HTR-8/SVneo (cell line): ENCODE results near the gene RAET1E.
"Not testable (repeated sequence)": the region's sequence is repeated elsewhere in the genome, so short reads cannot be mapped to it uniquely, and the experiment has no call there.

ENCODE experiments used
- DNase-seq: peaks from one replicate; pipeline ENCODE4 v3.0.0; 2011; ENCODE audit warnings: low spot score, mixed read lengths; ENCODE audit not compliant: insufficient read length
- FAIRE-seq: peaks from 2 replicates; lab custom pipeline; 2011; peaks lifted over from hg19 to GRCh38; lab: Jason Lieb, UNC

RAET1E gene, protein sequence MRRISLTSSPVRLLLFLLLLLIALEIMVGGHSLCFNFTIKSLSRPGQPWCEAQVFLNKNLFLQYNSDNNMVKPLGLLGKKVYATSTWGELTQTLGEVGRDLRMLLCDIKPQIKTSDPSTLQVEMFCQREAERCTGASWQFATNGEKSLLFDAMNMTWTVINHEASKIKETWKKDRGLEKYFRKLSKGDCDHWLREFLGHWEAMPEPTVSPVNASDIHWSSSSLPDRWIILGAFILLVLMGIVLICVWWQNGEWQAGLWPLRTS

DNA sequence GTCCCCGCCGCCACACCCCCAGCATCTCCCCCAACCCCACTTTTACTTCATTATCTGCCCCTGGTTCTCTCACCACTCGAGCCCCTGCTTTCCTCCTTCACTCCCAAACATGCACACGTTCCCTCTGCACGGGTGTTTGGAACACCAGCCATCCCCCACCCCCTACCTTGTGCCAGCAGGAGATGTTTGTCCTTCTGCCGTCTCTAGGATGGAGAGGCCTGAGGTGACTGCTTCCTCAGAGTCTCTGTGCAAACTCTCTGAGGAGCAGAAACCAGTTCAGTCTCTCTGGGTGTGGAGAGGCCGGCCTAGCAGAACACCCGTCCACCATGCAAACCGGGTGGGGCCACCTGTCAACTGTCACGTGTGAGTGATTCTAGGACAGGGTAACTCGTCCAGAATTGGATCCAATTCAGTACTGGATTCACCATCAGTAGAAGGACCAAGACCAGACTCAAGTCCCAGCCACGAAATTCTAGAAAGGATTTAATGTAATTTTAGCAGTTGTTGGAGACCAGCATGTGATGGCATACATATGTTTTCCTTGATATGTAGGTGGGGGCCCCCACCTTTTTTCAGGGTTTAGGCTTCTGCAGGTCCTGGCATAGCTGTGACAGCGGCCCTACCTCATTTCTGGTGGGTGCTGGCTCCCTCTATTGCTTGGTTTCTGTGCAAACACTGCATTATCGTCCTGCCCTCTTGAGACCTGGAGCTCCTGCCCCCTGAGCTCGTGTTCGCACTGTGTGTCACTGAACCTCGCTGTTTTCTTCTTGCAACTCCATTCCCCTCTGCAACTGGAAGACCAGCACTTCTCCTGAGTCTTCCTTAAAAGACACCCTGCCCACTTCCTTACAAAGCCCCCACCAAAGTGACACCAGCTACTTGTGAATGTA lies at the start of gene RAET1E:
RAET1E (minus strand) TSS at position 259 of the 890 bp plus-strand sequence. CDS start 7,212 bp downstream, outside the sequence.
- FAIRE-seq: no peak
- DNase-seq: no peak

DNA sequence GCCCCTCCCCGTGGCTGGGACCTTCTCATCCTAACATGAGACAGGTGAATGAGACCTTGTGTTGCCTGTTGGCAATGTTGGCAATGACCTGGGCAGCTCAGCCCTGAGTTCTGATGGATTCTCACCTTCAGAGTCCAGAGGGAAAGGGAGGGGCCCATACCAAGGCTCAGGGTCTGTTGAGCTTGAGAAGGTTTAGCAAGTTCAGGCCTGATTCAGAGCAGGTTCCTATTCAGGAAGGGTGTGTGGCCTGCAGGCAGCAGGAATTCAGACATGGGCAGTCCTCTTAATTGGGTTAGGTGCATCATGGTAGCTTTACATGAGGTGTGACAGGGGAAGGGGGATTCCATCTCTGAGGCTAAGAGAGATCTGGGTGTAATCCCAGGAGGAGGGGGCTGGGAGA lies 49.6 kb upstream of the RAET1E start:
- DNase-seq, FAIRE-seq: not testable (repeated sequence)

DNA sequence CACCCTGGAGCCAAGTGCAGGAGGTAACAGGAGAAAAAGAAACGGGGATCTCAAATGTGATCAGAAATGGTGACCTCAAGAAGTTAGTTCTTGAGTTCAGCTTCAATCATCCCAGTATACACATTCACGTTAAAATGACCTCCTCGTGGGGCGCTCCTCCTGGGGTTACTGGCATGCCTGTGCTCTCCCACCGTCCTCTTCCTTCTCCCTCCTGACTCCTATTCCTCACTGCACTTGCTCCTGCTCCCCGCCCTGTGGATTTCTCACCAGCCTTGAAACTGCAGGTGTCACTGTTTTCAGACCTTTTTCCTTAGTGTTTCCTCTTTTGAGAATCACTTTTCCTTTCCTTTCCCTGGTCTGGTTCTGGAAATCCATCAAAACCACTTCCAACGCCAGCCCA lies 48.7 kb upstream of the RAET1E start:
- not testable (repeated sequence) for DNase-seq, FAIRE-seq

DNA sequence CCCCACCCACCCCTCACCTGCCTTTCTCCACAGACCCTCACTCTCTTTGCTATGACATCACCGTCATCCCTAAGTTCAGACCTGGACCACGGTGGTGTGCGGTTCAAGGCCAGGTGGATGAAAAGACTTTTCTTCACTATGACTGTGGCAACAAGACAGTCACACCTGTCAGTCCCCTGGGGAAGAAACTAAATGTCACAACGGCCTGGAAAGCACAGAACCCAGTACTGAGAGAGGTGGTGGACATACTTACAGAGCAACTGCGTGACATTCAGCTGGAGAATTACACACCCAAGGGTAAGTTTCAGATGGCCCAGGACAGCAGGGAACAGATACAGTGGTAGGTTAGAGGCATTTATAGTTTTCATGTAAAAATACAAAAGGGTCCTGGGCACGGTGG lies 47.4 kb upstream of the RAET1E start:
- not testable (repeated sequence) for DNase-seq, FAIRE-seq

DNA sequence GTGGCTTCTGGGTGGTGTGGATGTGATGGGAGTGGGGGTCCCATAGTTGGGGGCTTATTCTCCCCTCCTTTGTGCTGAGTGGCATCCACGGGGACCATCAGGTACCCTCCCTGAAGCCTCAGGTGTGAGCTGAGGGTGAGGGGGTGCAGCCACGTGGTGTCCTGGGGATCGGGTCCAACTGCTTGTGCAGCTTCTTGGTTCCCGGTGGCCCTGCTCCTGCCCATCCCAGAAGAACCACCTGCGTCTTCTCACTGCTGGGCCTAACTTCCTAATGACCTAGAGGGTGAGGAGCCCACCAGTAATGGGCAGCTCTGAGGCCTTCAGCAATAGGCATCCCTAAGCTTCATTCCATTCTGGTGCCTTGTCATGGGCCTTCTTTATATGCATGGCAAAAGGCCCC lies 45.4 kb upstream of the RAET1E start:
- FAIRE-seq: not testable (repeated sequence)

DNA sequence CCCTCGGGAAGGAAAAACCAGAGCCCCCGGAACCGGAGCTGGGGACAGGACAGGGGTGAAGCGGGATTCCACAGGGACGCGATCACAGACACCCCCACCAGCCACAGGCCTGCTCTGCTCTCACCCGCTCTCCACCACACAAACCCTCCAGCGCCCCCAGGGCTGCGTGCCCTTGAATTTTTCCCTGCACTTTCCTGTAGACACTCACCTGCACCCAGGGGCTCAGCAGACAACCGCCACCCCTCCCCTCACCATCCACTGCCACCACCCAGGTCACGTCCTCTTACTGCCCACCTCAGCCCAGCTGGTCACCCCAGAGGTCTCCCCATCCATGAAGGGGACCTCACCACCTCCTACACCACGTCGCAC lies 44.5 kb upstream of the RAET1E start:
- DNase-seq (no peak), FAIRE-seq (no peak)

More for the DNA sequence above, 45.4 kb upstream of the RAET1E start:
- not testable (repeated sequence) for DNase-seq

DNA sequence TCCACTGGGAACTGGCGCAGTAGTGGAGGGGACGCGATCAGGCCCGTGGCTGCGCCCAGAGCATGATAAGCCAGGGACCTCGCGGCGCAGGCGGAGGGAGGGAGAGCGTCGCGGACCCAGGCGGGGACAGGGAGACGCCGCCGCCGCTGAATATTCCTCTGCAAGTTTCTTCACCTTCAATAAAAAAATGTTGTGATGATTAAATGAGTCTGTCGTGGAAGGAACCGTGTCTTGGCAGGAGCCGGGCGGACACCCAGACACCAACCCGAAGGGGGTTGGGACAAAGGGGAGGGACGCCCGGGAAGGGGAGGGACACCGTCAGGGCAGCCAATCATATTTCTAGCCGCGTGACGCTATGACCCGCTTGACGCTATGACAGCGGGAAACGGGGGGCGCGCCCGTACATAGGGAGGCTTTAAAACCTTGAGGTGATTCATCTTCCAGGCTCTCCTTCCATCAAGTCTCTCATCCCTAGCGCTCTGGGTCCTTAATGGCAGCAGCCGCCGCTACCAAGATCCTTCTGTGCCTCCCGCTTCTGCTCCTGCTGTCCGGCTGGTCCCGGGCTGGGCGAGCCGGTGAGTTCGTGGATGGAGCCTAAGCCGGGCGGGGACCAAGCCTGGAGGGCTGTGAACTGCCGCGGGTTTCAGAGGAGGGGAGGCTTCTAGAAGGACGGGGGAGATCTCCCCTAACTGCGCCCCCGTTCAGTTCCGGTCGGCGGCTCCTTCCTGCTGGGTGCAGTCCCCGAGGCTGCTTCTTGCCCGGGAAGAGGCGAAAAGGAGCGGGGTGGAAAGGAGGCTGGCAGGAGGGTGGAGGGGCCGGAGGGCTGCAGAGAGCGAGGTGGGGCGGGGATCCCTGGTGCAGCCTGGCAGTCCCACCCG lies 43.9 kb upstream of the RAET1E start, which contains the start of gene ULBP2:
ULBP2 (plus strand) TSS at position 432 of the 878 bp plus-strand sequence; CDS start at position 491, 59 bp downstream.
- DNase-seq (peak; percentile 90), FAIRE-seq (no peak)

DNA sequence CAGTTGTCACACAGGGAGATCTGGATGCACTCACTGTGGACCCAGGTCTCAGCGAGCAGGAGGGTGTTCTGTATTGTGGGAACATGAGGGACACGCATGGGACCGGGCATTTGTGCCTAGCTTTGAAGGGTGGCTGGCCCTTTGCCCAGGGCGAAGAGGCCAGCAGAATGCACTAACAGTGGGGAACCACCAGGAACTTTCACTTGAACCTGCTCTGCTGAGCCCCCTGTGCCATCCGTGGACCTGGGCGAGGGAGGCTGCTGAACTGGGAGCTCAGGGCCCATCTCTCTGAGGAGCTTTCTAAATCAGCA lies 42.7 kb upstream of the RAET1E start:
- no peak for FAIRE-seq
- no peak for DNase-seq

DNA sequence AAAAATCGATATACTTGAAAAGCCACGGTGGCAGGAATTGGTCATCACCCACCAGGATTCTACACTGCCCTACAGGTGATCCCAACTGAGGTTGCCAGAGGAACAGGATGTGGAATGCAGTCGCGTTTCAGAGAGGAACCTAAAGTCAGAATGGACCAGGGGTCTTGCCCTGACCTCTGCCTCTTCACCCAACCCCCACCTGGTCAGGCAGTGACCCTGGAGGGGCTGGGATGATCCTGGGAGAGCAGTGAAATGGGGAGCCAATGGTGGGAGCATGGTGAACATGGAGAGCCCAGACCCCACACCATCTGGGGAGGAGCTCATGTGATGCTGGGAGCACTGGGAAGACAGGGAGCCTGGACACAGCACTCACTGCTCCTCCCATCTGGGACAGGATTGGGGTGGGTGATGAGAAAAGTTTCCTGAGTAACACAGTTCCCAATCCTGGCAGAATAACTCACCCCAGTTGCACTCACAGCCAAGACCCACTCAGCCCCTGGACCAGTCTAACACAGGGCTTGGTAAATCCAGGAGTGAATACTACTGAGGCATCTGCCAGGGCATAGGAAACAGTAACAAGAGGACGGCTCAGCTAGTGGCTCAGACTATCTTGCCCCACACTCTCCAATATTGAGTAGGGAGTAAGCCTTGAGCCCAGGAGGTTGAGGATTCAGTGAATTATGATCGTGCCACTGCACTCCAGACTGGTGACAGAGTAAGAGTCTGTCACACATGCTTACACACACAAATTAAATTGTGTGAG lies 42.2 kb upstream of the RAET1E start:
- no peak for DNase-seq
- no peak for FAIRE-seq

DNA sequence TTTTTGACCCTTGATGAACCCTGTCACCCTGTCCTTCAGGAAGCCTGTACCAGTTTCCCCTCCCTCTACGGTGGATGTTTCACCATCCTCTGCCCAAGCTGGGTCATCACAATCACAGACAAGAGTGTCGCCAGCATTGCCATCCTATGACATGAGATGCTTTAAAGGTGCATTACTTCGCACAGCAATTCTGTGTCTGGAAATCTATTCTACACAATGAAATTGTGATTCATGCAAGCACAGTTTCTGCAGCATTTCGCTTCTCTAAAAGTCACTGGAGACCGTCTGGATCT lies 41.4 kb upstream of the RAET1E start:
- no peak for FAIRE-seq
- DNase-seq: no peak

DNA sequence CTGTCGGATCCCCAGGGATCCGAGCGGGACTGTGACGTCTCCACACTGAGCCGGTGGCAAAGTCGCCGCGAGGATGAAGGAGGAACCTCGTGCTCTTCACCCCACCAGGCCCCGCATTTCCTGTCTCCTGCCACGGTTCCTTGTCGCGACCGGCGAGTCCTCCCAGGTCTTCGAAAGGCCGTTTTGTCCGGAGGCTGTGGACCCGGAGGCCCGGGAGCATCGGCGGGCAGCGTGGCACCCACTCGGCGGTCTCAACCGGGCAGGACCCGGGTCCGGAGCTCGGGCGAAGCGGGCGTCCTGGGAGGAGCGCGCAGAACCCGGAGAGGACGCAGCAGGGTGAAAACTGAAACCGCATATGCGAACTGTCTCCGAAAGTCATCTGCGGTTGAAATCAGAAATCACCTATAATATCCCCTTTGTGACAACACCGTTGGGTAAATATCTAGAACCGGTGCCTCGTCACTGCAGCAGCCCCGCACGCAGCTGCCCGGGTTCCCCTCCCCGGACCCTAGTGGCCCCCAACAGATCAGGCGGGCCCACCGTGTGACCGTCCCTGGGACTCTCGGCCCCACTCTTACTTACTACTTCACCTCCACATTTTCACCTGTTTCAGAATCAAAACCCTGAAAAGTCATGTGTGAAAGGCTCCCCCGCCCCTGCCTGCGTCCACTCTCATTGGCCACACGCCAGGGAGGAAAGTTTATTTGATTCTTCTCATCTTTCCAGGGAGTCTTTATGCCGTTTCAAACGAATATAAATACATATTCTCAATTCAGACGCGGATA lies 40.9 kb upstream of the RAET1E start:
- DNase-seq (no peak), FAIRE-seq (no peak)

DNA sequence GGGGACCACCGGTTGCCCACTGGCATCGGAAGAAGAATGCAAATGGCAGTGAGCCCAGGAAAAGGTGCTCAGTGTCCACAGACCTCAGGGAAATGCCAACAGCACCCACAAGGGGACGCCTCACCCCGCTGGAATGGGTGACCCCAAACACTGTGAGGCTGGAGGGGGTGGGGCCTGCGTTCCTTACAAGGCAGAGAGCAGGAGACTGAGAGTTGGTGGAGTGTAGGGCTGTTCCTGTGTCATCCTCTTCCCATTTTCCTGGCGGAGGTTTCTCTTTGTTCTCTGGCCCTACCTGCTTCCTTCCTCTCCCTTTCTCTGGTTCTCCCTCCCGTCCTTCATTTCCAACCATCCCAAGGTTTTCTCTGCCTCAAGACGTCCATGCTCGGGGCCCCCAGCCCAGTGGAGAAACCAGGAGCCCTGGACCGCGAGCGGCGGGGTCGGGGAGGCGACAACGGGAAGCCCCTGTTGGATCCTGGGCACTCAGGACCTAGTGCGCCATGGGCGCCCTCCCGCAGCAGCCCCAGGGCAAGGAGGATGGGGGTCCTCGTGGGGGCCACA lies 40.2 kb upstream of the RAET1E start:
- not testable (repeated sequence) for DNase-seq
- peak; percentile 76 for FAIRE-seq

DNA sequence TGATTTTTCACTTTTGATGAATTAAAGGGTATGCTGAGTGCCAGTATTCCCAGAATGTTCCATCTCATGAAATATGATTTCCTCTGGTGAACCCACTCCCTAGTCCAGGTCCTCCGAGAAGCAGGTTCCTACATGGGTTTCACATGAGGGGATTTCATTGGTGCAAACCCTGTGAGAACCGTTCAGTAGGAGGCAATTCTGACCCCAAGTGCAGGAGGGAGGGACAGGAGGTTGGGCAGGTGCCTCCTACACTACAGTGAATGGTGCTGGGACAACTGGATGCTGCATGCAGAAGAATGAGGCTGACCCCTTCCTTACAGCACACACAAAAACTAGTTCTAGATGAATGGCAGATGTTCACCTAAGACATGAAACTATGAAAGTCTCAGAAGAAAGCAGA lies 38.8 kb upstream of the RAET1E start:
- DNase-seq: no peak
- FAIRE-seq: no peak

DNA sequence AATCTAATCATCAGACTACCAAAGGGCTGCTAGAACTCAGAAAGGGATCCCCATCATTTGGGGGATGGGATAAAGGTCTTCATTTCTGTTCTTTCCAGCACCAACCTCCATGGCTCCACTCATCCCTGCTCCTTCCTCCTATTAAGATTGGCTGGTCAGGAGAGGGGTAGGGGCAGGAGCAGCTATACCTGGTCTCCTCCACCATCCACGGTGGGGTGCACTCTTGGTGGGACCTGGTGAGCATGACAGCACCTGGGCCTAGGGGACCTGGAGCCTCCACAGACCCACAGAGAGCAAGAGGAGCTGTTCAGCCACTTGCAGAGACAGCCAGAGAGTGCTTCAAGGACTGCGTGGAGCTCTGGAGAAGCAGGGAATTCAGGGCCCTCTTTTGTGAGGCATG lies 37.8 kb upstream of the RAET1E start:
- DNase-seq: no peak
- no peak for FAIRE-seq

DNA sequence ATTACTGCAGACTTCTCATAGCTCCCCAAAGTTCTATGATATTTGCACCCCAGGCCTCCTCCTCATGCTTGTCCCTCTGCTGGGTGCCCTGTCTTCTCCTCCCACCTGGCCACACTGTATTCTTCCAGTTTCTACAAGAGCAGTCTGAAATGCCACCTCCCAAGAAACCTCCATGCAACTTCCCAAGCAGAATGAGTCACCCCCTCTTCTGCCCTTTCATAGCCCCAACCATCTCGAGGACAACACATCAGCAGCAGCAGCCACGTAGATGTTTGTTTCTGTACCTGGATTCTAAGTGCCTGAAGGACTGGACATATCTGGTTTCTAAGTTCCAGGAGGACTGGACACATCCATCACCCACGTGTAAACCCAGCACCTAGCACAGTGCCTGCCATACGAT lies 37.3 kb upstream of the RAET1E start:
- DNase-seq (no peak), FAIRE-seq (no peak)

DNA sequence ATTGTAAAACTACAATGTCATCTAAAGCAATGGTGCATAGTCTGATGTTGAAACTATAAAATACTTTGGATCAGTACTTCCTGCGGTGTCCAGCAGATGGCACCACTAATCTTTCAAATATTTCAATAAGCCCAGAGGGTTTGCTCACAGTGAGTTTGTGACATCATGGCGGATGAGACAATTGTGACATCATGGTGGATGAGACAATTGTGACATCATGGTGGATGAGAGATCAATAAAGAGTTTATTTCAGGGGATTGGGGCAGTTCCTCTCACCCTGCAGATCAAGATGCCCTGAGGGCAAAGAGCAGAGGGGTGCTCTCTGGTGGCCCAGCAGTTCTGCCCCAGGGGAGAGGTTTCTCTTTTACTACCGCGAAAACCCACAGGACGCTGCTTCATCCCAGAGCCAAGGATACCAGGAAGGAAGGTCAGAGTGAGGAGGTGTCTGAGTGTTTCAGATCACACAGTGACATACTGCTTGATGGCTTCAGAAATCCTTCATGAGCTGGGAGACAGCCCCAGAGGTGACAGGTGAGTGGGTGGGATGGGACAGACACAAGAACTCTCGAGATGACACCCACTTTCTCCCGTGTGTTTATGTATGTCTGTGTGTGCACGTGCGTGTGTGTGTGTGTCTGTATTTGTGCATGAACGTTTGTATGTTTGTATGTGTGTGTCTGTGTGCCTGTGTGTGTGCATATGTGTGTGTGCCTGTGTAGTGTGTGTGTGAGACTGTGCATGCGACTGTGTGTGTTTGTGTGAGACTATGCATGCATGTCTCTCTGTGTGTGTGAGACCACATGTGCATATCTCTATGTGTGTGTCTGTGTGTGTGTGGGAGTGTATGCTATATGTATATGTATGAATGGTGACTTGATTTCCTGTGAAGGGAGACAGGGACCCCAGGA lies 36.6 kb upstream of the RAET1E start:
- no peak for FAIRE-seq
- no peak for DNase-seq

DNA sequence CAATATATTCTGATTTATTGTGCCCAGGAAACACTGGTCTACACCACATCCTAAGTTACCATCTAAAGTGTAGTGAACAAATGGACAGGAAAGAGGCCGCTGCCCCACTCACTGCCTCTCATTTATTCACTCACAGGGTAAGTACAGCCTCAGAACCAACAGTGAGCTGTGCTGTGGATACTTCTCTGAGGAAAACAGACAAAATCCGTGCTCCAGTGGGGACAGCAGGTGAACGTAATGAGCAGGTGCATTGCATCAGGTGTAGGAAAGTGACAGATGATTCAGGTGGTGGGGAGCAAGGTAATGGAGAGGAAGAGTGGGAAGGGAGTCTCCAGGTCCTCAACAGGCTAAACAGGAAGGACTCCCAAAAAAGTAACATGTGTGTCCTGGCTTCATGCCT lies 35.5 kb upstream of the RAET1E start:
- no peak for DNase-seq
- FAIRE-seq: no peak

DNA sequence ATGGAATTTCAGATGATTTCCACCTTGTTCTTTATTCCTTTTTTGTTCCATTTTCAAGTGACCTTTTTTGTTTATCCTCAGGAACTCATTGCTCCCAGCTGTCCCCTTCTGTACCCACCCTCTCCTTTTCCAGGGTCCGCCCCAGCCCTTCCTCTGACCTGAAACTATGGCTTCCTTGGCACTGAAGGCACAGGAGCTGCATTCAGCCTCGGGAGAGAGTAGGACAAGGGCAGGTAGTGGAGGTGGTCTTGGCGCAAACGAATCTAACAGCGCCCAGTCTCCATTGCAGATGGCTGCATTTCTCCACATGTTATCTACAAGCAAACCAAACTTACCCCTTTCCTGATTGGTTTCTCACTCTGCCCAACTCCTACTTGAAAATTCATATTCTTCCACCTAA lies 35.1 kb upstream of the RAET1E start:
- DNase-seq: no peak
- no peak for FAIRE-seq
